ENCODE data around the gene CCM2.

The CCM2 gene

DNA sequence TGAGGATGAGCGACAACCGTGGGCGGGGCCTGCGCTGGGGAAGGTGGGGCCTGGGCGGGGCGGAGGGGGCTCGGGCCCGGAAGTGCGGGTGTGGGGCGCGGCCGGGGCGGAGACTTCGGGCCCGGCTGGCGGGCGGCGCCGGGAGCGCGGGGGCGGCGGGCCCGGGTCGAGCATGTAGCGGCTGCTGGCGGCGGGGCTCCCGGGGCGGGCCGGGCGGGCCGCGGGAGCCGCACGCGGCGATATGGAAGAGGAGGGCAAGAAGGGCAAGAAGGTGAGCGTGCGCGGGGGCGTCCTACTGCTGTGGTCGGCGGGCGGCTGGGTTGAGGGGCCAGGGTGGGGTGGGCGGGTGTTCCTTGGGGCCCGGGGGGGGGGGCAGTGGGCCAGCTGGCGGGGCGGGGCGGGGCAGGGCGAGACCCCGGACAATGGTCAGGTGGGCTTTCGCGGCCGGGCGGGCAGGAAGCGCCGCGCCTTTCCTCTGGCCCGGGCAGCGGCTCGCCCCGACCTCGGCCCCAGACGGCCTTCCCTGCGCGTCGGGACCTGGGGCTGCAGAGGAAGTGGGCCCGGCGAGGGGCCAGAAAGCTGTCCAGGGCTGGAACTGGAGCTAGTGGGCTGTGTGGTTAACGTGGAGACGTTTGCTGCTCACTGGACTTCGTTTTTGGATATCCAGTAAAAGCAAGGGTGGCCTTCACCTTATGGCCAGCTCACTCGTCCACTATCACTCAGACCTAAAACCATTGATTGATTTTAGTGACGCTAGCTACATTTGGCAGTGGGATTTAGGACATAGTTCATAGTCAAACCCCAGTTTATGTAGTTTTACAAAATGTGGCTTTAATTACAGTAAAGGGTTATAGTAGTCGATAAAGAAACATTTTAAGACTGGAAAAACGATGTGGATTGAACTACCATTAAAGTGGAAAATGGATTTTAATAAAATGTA, at the start of gene CCM2:
TSS of gene CCM2 (plus strand) at position 109 of the 940 bp plus-strand sequence. CDS start at position 242, 133 bp downstream.
- no peak for DNase-seq (ENCODE audit: low read depth)

- no peak for DNase-seq (ENCODE audit: low read depth)
Observed at GRCh38 chr7:44953156-44953555, 46.8 kb upstream of the CCM2 start.

- no peak for DNase-seq (ENCODE audit: low read depth)
Observed at GRCh38 chr7:44955733-44956132, 44.3 kb upstream of the CCM2 start.

GRCh38 chr7:44956157-44956766, 43.7 kb upstream of the CCM2 start:
- DNase-seq (ENCODE audit: low read depth) = no peak

- no peak for DNase-seq (ENCODE audit: low read depth)
Observed at GRCh38 chr7:44958645-44959344, 41.2 kb upstream of the CCM2 start.

DNA sequence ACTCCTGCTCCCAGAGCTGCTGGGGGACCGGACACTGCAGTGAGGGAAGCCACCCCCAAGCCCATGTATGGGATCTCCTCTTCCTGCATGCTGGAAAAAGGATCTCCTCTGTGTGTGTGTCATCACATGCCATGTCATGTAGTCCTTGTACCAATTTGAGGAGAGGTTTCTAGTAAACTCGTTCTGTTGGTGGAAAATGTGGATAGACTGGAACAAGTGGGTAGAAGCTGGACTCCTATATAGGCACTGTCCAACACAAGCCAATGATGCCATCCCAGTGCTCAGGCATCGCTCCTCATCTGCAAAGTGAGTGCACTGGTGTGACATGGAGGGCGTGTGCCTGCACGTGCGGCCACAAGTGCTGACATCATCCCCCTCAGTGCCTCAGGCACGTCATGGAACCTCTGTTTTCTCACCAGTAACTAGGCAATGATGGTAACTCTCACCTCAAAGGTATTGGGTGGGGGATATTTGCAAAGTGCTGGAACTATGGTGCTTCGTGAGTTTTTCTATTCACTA, 40.5 kb upstream of the CCM2 start:
- DNase-seq (ENCODE audit: low read depth) = no peak

DNA sequence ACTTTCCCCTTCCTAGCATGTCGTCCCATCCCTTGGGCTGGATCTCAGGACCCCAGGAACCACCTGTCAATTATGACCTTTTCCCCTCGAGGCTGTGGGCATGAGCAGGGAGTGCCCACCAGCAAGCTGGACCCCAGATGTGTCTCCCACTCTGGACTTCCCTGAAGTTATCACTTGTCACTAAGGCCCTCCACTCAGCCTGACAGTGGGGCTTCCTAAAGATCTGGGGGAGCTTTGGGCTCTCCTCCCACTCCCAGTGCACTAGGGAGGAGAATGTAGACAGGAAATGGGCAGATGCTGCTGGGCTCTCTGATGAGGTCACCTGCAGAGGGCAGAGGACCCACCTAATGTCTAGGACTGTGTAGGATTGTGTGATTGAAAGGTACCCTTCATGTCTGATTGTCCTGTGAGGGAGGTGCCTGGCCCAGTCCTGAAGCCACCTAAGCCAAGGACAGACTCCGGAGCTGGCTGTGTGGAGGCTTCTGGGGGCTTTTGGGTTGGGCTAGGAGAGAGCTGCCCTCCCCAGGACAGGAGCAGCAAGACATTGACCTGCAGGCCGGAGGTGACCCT, 39.9 kb upstream of the CCM2 start:
- DNase-seq (ENCODE audit: low read depth) = no peak

DNA sequence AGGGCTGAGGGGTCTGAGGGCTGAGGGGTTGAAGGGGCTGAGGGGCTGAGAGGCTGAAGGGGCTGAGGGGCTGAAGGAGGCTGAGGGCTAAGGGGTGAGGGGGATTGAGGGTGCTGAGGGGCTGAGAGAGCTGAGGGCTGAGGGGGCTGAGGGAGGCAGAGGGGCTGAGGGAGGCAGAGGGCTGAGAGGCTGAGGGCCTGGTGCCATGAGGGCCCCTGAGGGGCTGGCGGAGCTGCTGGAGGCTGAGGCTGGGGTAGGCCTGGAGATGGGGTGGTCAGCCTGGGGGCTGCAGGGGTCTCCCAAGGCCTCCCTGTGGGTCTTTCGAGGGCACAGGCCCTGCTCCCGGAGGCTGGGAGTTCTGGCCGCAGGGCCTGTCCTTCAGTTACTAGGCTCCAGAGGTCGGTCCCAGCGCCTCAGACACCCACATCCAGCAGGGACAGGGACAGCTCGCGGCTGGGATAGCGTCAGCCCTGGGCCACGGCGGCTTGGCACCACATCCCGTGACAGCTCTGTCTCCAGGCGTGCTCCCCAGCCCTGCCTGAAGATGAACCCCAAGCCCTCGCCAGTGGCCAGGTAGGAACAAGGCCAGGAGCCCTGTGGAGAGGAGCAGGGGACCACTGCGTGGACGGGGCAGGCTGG, 38.0 kb upstream of the CCM2 start:
- DNase-seq (ENCODE audit: low read depth) = no peak

- DNase-seq (ENCODE audit: low read depth) = no peak
Observed at GRCh38 chr7:44962483-44963251, 37.3 kb upstream of the CCM2 start.

GRCh38 chr7:44963364-44964290, 36.4 kb upstream of the CCM2 start:
- DNase-seq (ENCODE audit: low read depth) = no peak

DNA sequence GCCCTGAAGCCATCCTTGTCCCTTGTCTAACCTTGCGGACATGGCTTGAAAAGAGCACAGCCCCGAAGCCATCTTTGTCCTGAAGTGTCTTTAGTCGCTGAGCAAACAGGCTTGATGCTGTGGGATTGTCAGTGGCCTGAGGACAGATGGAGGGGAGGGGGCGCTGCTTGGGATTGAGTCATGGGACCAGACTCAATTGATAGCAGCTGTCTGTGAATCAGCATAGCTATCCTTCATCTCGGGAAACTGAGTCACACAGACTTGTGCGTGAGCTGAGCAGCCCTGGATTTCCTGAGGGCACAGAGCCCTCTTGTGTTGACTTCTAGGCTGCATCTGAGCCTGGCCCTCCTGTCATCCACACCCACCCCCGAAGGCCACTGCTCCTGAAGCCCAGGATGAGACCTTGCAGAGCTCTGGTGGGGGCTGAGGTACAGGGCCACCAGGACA, 35.6 kb upstream of the CCM2 start:
- DNase-seq (ENCODE audit: low read depth) = no peak

GRCh38 chr7:44964831-44965440, 35.1 kb upstream of the CCM2 start:
- no peak for DNase-seq (ENCODE audit: low read depth)

GRCh38 chr7:44965441-44965903, 34.5 kb upstream of the CCM2 start:
- no peak for DNase-seq (ENCODE audit: low read depth)

DNA sequence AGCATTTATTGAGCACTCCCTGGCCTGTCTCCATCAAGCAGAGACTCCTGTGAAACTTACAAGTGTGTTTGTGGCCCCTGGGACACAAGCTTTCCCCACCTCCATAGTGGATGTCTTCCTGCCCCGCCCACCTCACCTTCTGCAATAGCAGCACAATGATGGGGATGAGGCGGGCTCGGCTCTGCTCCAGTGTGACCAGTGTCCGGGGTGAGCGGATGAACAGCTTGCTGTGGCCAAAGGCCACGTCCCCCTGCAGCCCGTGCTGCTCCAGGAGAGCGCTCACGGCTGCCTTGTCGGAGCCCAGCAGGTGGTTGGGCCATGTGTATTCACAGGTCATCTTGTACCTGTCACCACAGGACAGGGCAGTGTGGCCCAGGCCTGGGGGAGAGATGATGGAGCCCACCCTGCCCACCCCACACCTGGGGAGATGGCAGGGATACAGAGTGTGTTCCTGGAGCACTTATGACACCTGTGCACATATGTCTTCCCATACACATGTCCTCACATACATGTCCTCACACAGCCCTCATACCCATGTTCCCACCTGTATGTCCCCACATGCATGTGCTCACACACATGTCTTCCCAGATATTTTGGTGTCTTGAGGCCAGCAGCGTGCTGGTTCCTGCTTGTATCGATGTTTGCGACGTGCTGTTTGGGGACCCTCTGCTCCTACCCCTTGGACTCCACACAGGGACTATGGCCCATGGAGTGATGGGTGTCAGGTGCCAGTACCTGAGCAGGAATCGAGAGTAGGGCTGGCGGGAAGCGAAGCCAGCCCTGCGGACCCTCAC, 33.9 kb upstream of the CCM2 start:
- DNase-seq (ENCODE audit: low read depth) = no peak

GRCh38 chr7:44966731-44967538, 33.1 kb upstream of the CCM2 start:
- DNase-seq (ENCODE audit: low read depth) = no peak

GRCh38 chr7:44967571-44968446, 32.2 kb upstream of the CCM2 start:
- no peak for DNase-seq (ENCODE audit: low read depth)
